HG02970 (cell line): ENCODE measurements around the gene KCNIP4.

Source experiments
- ATAC-seq: cut with Tn5 transposase; IDR thresholded peaks from one replicate; pipeline ENCODE4 v1.9.1; 2021; ENCODE audit warnings: mild to moderate bottlenecking, moderate library complexity, moderate number of reproducible peaks; ENCODE audit not compliant: unreplicated experiment, low FRiP score

The KCNIP4 gene

DNA sequence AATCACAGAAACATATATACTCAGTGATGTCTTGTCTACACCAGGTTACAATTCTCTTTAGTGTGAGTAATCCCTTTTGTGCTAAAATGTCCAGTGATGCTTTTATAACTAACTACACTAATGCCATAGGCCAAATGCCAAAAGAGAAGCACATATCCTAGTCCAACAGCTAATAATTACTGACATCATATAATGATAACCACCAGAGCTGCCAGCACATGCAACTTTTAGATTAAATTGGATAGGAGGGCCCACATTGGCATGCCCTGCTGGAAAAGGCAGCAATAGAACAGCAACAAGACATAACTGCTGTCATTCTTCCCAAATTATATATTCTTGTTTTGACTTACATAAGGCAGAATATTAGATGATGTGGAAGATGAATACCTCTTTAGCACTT, 238.8 kb downstream of the KCNIP4 start:
- ATAC-seq = no peak

DNA sequence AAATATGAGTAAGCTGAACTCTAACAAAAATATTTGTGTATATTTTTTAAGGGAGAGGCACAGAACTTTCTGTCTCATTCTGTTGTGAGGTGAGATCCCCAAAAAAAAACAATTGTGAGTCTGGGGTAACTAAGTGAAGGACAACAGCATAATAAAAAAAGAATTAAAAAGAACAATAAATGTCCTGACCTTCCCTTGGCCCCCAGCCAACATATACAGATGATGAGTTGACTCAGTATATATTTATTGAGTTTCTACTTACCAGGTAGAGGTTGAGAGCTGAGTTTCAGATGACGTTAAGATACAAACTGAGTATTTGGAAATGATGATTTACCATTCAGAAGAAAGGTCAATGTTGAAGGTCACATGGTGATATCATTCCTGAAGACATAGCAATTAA, 239.5 kb downstream of the KCNIP4 start:
- ATAC-seq = no peak

DNA sequence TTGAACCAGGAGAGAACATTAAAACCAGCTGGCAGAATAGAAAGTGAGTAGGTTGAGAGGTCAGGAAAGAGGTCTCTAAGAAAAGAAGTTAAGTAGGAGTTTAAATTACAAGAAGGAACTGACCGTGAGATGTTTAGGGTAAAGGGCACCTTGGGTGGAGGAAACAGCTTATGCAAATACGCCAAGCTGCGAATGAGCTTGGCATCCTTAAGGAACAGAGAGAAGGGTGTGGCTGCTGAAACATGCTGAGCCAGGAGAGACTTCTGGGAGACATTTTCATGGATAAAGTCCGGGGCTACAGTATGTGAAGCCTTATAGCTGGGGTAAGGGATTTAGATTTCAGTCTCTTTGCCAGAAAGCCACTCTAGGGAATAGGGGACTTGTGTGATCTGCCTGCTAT, 249.1 kb downstream of the KCNIP4 start:
- ATAC-seq = no peak

DNA sequence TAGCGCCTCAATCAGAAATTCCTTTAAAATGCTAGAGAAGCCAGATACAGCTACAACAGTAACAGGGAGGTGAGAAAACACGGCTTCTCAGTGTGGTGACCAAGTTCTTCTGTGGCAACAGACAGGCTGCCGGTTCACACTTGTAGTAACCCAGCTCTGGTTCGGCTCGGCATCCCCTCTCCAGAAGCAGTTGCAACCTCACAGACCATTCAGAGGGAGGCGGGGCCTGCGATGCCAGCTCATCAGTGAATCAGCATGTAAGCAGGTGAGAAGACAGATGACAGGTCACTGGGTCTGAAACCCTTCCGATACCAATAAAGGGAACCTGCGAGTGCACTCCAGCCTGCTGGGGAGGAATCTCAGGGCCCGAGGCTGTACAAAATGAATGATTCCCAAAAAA, 251.0 kb downstream of the KCNIP4 start:
- no peak for ATAC-seq

DNA sequence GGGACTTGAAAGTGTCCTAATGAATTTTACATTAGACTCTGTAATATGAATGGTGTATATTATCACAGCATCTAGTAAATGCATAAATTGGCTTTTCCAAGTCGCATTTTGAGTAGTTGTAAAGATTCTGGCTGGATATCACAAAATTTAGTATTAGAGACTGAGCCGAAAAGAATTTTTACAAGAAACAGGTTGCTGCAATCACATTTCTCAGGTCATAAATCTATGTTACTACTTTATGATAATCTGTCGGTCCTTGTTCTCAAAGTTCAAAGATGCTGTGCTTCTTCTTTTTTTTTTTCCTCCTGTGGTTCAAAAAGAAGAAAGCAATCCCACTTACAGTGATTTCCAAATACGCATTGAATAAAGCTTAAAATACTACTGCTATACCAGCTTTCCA, 253.4 kb downstream of the KCNIP4 start:
- no peak for ATAC-seq

DNA sequence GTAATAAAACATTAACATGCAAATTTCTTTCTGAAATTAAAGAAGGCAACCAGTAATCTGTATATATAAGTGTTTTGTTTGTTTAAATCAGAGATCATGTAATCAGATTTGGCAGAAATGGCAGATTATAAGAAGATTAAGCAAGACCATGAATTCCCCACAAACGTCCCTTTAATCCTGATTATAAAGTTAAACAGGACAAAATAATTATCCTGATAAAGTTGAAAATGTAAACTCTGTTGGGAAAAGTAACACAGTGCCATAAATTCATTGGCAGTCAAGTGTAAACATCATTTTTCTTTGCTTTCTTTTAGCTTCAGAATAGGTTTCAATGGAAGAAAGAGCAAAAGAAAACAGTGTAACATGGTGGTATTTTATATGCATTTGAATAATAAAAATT, 256.3 kb downstream of the KCNIP4 start:
- ATAC-seq = no peak

DNA sequence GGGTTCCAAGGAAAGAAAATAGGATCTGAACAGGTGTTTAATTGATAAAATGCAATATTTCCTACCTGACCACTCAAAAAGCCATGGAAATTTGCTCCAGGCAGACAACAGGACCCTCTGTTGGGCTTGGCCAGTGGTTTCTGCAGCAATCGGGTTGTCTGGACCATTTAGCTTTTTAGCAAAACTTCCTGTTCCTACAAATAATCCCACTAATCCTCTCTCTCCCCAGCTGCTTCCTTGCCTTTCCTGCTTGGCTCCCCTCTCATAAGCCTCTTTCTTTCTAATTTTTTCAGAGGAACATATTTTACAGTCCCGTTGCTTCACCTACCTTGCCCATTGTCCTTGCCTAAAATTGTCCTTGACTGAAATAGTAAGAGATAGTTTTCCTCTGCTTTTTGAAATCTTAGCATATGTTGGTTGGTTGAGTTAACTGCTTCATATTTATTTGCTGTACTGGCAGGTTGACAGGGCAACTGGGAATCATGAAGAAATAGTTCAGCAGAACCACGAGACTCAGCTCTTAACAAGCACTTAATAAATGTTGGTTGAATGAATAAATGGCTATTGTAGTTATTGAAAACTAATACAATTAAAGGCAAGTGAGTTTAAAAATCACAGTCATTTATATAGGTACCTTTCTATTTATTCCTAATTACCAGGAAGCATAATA, 259.8 kb downstream of the KCNIP4 start:
- no peak for ATAC-seq

DNA sequence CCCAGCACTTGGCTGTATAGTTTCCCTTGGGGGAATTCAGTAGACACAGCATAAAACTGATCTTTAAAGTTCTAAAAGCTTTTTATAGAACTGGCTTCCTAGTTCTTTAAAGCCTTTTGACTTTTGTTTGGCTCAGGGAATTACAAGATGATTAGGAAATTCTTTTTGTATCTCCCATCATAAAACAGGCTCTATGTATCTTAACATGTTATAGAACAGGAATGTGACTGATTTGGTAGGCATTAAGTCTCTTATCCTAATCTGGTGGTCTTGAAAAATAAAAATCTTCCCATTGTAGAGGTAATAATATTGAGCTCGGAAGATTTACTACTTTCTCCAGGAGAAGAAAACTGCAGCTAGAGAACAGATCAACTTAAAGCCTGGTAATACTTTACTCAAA, 262.7 kb downstream of the KCNIP4 start:
- no peak for ATAC-seq

DNA sequence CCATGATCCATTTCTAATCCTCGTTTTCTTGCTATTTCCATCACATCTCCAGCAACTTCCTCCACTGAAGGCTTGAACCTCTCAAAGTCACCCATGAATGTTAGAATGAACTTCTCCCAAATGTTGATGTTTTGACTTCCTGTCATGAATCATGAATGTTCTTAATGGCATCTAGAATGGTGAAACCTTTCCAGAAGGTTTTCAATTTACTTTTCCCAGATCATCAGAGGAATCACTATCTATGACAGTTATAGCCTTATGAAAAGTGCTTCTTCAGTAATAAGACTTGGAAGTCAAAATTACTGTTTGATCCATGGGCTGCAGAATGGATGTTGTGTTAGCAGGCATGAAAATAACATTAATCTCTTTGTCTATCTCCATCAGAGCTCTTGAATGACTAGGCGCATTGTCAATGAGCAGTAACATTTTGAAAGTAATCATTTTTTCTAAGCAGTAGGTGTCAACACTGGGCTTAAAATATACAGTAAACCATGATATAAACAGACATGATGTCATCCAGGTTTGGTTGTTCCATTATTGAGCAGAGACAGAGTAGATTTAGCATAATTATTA, 268.2 kb downstream of the KCNIP4 start:
- ATAC-seq = no peak

DNA sequence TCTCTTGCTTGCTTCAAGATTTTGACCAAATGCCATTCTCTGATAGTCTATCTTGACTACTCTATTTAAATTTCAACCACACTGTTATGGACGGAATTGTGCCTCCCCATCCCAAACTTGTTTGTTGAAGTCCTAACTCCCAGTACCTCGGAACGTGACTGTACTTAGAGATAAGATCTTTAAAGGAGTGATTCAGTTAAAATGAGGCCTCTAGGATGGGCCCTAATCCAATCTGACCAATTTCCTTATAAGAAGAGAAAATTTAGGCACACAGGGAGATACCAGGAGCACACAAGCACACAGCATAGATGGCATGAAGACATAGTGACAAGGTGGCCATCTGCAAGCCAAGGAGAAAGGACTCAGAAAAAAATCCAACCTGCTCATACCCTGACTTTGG, 269.9 kb downstream of the KCNIP4 start:
- no peak for ATAC-seq

DNA sequence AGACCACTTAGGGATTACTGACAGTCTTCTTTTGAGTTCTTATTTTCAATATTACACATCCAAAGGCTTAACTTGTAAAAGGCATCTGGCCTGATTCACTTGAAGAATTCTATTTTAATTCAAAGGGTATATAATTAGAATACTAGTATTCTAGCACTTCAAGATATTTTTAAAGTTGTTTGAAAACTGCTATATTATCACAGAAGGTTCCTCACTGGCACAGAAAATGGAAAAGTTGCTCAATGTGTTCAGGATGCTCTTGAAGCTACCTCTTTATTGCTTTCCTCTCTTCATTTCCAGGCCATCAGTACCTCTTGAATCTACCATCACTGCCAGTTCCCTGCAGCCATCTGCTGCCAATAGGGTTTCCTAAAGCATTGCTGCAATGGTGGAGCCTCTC, 271.4 kb downstream of the KCNIP4 start:
- ATAC-seq = no peak

DNA sequence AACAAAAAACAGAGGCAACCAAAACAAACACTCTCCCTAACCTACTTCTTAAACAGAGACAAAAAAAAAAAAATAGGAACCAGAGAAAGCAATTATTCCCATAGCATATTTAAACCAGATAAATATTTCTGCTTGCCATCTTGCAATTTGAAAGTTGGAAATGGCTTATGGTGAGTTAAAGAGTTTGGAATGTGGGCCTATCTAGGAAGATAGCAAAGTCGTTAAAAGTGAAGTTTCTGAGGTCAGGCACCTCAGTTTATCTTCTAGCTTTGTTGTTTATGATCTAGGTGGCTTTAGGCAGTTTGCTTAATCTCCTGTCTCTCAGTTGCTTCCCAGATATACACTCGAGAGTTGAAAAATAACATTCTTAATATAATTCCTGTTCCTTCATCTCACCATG, 284.2 kb downstream of the KCNIP4 start:
- no peak for ATAC-seq

DNA sequence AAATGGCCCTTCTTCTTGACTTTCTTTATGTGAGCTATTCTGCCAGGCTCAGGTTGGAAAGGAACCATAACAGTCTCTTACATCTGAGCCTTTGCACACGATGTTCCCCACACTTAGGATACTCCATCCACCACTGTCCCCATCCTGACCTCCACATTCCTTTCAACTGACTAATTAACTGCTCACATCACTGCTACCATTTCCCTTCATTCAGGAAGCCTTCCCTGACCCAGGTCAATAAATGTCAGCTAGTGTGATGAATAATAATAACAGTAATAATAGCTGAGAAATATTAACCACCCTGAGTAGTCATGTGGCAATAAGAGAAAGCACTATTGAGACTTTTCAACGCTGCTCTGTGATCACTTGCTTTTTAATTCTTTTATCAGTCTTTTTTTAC, 291.7 kb downstream of the KCNIP4 start:
- ATAC-seq = no peak

DNA sequence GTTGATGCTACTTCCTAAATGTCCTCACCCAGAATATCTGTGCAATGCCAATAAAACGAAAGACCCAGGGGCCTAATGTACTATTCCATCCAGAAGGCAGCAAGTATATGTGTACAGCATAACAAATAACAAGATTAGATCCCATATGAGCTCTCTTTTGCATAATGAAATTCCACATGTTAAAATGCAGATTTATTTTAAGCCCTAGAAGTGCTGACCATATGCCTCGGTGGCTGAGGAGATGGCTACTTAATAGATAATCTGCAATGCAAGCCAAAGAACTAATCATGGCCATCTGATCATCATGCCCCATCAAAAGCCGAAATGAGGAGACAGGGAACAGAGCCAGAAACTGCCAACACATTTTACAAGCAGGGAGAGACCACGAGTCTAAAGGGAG, 293.5 kb downstream of the KCNIP4 start:
- ATAC-seq = no peak

DNA sequence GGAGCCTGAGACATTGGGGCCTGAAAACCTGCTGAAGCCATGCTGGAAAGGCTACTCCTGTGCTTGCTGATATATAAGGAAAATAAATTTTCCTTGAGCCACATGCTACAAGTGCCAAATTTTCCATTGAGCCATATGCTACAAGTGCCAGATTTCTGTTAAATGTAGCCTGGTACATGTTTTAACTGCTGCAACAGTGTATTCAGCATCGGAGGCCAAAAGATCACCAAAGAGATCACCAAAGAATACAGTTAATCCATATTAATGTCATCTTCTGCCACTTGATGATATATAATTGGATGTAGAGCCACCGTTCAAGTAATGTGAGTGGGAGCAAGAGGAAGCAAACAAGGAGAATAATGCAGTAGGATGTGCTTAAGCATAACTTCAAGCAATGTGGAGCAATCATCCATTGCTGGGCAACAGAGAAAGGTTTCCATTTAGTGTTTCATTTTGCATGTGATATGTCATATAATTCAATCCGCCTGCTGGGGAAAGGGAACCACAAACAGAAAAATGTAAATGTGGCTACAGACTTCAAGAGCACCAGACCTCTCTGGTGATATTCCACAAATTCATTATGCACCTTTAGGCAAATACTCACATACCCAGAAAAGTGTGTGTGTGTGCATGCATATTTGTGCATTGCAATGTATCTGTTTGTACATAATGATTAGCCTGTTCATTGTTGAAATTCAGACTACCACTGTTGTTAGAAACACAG, 295.9 kb downstream of the KCNIP4 start:
- ATAC-seq = no peak

DNA sequence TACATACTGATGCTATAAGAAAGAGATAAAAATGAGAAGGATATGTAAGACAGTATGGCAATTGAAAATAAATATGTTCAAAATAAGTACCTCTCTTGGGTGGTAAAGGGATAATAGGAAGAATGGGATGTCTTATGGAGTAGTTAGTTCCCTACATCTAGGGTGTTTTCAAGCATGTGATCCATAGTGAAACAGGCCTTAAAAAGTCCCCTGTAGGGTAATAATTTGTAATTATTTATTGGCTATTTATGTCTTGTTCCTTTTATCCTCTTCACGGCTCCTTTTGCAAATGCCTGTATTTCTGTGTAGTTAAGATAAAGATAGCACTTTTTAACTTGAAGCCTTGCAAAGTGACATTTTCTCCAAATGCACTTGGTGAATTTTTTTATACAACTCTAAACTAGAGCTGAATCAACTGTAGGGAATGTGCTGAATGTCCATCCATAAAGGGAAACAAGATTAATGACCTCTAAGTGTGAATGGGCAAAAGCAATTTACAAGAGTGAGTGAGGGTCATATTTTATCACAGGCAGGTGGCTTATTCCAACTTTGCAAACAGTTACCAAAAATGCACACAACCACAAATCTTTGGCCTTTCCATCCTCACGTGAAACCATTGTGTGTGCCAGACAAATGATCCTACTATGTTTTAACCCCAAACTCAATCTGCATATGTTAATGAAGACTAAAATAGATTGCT, 299.0 kb downstream of the KCNIP4 start:
- no peak for ATAC-seq

DNA sequence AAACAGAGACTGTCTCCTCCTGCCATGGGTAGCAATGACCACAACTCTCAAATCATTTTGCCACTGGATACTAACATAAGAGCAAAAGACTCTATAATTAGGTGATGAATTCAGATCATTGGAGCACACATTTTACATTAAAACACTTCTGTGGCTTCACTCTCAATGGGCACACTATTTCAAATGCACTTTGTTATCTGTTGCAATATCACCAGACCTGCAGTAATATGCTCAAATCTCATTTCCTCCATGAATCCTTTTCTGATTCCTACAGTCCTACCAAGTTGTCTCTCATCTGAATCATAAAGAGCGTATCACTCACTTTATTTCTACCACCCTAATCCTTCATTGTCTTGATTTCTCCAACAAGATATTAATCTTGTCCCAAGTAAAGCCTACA, 302.8 kb downstream of the KCNIP4 start:
- ATAC-seq = no peak

DNA sequence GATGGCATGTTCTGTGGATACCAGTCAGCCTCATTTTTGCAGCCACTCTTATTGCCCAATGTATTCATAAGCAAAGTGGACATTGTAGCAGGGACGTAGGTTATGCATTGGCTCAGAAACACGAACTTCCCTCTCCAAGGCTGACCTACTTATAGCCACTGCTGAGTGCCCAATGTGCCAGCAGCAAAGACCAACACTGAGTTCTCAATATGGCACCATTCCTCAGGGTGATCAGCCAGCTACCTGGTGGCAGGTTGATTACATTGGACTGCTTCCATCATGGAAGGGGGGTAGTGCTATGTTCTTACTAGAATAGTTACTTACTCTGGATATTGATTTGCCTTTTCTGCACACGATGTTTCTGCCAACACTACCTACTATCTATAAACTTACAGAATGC, 306.9 kb downstream of the KCNIP4 start:
- no peak for ATAC-seq

DNA sequence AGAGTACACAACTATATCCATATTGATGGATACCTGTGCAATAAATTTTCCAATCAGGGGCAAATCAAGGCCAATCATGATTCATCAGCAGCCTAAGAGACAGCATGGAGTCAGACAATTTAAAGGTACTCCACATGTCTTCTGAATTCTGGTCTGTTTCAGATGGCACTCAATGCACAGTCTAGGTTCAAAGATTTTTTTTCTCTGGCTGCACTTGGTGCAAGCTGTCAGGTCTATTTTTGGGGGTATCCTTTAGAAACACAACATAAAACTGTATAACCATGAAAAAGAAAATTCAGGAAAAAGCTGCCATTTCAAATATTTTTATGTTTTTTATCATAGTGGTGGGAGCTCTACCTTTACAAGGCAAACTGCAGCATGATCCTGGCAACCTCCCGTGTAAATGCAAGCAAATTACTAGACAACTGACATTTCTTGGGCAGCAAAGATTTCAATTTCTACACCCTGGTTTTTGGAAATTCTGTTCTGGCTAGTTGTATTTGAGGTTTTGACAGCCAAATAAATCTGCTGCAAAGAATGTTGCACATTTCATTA, 310.3 kb downstream of the KCNIP4 start:
- ATAC-seq = no peak

DNA sequence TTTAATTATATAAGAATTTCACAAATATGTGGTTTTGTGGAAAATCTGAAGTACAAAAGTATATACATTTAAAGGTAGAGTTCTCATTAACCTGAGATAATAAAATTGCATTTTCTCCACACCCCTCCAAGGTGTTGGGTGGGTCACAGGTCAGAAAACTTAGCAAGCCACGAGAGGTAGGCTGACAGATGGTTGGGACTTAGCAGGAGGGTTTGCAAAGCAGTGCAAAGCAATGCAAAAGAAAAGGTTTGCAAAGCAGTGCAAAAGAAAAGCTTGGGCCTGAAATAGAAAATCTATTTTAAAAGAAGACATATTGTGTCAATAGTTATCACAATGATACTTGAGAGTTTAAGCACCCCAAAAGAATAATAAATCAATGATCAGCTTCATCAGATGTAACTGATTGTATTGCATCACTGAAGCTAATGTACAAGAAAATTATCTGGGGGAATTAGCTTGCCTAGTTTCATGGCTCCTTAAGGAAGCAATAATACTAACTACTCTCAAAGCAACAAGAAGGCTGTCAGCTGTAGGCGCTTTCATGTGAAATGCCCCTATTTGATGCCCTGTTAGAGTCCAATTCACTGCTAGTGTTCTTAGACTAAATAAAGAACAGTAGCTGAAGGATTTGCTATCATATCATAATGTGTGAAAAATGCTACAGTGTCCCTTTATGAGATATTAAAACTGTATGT, 319.5 kb downstream of the KCNIP4 start:
- ATAC-seq = no peak
